ENCODE measurements around the gene CYTH3.
"Not testable (repeated sequence)": the region's sequence is repeated elsewhere in the genome, so short reads cannot be mapped to it uniquely, and the experiment has no call there.

Gene CYTH3

DNA sequence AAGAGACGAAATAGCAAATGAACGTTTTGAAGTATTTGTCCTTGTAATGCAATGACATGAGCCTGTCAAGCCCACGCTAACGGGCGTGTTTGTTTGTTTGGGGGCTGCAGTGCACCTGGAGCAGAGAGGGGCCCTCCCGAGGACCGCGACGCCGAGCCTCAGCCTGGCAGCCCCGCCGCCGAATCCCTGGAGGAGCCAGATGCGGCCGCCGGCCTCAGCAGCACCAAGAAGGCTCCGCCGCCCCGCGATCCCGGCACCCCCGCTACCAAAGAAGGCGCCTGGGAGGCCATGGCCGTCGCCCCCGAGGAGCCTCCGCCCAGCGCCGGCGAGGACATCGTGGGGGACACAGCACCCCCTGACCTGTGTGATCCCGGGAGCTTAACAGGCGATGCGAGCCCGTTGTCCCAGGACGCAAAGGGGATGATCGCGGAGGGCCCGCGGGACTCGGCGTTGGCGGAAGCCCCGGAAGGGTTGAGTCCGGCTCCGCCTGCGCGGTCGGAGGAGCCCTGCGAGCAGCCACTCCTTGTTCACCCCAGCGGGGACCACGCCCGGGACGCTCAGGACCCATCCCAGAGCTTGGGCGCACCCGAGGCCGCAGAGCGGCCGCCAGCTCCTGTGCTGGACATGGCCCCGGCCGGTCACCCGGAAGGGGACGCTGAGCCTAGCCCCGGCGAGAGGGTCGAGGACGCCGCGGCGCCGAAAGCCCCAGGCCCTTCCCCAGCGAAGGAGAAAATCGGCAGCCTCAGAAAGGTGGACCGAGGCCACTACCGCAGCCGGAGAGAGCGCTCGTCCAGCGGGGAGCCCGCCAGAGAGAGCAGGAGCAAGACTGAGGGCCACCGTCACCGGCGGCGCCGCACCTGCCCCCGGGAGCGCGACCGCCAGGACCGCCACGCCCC lies 118.5 kb downstream of the CYTH3 start:
- DNase-seq (ENCODE audit: low read depth), result no peak

DNA sequence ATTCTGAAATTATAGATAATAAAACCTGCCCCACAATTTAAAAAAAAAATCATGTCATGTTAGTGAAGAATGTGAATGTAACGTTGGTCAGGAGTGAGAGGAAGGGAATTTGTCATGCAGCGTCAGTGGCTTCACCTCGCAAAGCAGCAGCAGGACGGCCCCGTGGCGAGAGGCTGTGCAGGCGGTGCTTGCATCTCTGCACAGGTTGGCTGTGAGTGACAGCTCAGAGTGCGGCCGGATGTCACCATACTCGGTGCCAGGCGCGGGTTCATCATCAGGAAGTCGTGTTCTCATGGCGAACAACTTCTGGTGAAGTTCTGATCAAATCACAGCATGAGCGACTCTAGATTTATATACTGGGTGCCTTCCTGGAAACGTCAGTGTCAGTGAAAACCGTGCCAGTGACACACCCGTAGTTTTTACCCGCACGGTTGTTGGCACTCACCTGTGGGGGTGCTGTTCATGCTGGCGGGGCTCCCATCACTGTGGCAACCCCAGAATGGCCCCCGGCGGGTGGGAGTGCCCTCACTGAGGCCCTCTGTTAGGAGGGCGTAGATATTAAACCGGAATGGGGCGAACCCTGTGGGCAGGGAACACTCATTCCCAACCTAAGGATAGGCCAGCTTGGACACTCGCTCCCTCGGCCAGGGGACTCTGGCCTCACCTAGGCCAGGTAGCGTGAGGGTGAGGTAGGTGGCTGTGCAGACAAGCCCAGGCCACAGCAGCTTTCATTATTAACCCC lies 120.3 kb downstream of the CYTH3 start:
- DNase-seq (ENCODE audit: low read depth), result no peak

DNA sequence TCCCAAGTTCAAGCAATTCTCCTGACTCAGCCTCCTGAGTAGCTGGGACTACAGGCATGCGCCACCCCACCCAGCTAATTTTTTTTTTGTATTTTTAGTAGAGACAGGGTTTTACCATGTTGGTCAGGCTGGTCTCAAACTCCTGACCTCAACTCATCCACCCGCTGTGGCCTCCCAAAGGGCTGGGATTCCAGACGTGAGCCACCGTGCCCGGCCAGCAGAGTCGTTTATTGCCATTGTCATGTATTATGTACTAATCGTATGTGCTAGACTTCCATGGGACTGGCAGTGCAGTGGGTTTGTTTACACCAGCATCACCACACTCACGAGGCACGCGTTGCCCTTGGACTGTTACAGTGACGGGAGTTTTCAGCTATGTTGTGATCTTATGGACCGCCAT lies 120.9 kb downstream of the CYTH3 start:
- DNase-seq (ENCODE audit: low read depth), result not testable (repeated sequence)

GRCh38 chr7:6149996-6150395 lies 122.4 kb downstream of the CYTH3 start:
- DNase-seq (ENCODE audit: low read depth), result no peak

- no peak for DNase-seq (ENCODE audit: low read depth)
Observed at GRCh38 chr7:6148724-6149360, 123.6 kb downstream of the CYTH3 start.

- no peak for DNase-seq (ENCODE audit: low read depth)
Observed at GRCh38 chr7:6147627-6148026, 124.8 kb downstream of the CYTH3 start.

DNA sequence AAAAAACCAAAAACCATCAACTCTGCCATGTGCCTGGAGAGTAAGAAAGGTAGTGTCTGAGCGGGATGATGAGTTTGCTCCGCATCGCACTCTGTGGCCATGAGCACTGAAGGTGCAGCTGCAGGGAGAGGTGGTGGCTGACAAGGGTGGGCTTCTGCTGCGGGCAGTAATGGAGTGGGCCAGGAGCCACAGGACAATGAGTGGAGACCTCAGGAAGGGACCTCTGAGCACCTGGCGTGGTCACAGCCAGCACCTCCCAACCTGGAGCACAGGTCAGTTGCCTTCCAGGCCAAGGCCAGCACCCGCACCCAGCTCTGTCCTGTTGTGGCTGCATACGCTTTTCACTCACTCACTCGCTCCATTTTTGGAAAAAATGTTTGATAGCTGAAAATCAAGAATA lies 125.8 kb downstream of the CYTH3 start:
- DNase-seq (ENCODE audit: low read depth), result no peak

DNA sequence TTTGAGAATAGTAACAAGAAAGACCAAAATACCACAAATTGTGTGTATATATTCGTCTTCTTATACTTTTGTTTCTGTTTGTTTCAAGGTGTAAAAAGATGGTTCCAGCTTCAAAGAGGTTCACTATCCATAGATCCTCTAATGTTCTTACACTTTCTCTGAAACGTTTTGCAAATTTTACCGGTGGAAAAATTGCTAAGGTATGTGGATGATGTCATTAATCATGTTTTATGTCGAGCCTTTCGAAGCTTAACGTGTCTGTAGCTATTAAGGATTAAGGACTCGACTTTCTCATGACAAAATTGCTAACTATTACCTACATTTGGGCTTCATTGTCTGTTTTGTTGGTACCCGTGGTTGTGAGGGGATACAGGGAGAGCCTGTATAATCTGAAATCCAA lies 128.4 kb downstream of the CYTH3 start:
- no peak for DNase-seq (ENCODE audit: low read depth)

DNA sequence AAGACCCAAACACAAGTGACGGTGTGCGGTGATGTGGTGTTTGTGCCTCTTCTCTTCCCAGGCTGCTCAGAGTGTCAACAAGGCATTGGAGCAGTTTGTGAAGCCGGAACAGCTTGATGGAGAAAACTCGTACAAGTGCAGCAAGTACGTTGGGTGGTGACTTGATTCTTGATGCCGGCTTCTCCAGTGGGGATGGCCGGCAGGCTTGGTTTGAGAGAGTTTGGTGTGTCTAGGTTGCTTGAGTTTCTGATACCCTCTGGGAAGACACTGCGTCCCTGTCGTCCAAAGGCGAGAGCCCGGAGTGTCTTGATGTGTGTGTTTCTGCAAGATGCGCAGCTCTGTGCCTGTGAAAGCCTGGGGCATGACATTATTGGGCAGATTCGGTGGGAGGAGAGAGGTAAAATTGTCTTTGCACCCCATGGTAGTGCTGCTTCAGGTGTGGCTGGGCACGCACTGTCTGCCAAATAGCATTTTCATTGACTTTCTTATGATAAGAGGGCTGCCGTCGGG lies 129.5 kb downstream of the CYTH3 start:
- no peak for DNase-seq (ENCODE audit: low read depth)

DNA sequence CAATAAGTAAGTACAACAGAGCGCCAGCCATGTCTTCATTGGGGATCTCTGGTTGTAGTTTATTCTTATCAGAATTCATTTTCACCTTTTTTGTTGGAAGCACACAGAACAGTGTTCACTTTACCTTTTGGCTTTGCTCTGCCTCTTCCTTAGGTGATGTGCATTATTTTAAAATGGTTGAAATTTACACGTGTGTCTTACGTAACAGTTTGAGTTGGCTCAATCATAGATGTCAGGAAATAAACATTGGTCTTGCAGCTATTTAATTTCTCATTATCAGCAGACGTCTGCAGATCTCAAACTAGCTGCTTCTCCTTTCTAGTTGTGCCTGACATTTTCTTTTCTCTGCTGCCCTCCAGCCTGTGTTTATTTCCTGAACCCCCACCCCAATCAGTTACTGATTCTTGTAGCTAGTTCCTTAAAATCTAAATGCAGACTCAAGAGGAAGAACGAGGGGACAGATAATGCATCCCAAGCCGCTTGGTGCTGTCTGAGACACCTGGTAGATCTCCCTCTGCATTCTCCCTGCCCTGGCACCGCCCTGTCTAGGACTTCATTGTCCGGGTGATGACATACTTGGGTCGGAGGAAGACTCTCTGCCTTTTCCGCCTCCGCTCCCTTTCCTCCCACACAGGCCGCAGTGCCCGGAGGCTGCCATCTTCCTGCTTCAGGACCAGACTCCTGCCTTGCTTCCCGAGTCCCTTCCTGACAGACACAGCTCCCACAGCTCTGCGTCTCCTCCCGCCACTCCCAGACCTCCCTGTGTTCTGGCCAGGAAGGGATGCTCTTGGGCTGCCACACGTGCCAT lies 133.0 kb downstream of the CYTH3 start:
- no peak for DNase-seq (ENCODE audit: low read depth)

DNA sequence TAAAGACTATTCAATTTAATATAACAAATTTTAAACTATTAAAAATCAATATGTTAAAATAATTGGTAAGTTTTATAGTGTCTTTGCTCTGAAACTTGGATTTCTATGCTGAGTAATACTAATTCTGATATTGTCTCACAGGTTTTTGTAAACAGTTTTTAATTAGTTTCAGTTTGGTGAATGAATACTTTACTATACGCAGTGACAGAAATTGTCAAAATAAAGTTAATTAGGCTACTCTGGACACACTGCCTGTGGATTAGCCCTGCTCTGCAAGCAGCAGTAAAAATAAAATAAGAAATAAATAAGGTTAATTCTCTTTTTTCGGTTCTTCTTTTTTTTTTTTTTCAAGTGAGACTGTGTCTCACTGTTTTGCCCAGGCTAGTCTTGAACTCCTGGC lies 135.9 kb downstream of the CYTH3 start:
- no peak for DNase-seq (ENCODE audit: low read depth)

- no peak for DNase-seq (ENCODE audit: low read depth)
Observed at GRCh38 chr7:6133249-6133648, 139.2 kb downstream of the CYTH3 start.

DNA sequence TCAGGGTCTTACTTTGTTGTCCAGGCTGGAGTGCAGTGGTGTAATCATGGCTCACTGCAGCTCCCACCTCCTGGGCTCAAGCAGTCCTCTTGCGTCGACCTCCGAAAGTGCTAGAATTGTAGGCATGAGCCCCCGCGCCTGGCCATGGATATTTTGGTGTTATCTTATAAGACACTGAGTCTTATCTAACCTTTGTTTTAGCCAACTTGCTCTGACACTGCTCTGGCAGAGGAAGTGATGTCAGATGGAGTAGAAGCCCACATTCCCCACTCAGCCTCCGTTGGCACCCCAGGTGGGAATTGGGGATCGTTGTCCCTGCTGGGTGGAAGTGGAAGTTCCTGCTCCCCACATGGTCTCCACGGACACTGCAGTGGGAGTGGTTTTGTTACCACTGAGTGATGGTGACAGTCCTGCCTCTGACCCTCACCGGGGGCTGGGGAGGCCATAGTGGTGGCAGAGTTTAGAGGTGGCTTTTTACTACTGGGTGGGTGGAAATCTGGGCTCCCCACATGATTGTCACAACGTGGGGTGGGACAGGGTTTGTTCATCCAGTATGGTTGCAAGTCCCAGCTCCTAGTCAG lies 142.3 kb downstream of the CYTH3 start:
- DNase-seq (ENCODE audit: low read depth), result no peak

DNA sequence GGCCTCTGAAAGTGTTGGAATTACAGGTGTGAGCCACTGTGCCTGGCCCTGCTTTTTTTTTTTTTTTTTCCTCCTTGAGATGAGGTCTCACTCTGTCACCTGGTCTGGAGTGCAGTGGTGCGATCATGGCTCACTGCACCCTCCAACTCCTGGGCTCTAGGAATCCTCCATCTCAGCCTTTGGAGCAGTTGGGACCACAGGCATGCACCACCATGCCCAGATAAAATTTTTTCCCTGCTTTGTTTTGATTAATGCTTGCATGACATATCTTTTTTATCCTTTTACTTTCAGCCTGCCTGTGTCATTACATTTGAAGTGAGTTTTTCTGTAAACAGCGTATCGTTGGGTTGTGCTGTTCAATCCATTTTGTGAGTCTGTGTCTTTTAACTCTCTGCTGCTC lies 144.2 kb downstream of the CYTH3 start:
- no peak for DNase-seq (ENCODE audit: low read depth)

- DNase-seq (ENCODE audit: low read depth), result no peak
Observed at GRCh38 chr7:6127110-6127490, 145.3 kb downstream of the CYTH3 start.

DNA sequence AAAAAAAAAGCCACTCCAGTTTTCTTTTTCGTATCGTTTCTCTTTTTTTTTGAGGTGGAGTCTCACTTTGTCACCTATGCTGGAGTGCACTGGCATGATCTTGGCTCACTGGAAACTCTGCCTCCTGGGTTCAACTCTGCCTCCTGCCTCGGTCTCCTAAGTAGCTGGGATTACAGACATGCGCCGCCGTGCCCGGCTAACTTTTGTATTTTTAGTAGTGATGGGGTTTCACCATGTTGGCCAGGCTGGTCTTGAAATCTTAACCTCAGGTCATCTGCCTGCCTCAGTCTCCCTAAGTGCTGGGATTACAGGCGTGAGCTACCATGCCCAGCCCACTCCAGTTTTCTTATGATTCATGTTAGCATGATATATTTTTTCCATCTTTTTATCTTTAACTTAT lies 148.6 kb downstream of the CYTH3 start:
- no peak for DNase-seq (ENCODE audit: low read depth)

DNA sequence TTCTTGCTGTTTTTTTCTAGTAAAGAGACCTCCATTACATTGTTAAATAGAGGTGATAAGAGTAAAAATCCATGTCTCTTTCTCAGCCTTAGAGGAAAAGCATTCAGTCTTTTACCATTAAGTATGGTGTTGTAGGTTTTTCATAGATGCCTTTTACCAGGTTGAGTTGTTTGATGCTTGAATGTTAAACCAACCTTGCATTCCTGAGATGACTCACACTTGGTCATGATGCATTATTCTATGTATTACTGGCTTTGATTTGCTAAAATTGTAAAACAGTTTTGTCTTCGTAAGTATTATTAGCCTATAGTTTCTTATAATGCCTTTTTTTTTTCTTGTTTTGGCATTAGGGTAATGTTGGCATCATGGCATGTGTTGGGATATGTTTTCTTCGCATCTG lies 151.3 kb downstream of the CYTH3 start:
- no peak for DNase-seq (ENCODE audit: low read depth)

GRCh38 chr7:6117533-6117932 lies 154.9 kb downstream of the CYTH3 start:
- no peak for DNase-seq (ENCODE audit: low read depth)

DNA sequence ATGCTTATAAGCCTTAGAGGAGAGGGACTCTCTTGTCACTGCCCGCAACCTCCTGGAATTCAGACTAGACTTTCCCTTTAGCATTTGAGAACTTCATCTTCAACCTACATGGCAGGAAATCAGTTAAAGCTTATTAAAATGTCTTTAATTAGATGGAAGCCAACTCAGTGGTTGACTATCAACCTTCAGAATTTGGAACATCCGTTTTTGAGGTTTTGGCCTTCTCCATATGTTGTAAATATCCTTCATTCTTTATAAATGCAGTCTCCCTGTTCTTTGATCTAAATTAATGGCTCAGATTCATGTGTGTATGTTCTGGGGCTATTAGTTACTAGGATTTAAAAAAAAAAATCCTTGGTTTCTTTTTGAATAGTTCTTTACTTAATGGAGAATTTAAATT lies 156.2 kb downstream of the CYTH3 start:
- no peak for DNase-seq (ENCODE audit: low read depth)
